ENCODE measurements around the gene OR10H2.
"Not testable (repeated sequence)": the region's sequence is repeated elsewhere in the genome, so short reads cannot be mapped to it uniquely, and the experiment has no call there.

Gene OR10H2

DNA sequence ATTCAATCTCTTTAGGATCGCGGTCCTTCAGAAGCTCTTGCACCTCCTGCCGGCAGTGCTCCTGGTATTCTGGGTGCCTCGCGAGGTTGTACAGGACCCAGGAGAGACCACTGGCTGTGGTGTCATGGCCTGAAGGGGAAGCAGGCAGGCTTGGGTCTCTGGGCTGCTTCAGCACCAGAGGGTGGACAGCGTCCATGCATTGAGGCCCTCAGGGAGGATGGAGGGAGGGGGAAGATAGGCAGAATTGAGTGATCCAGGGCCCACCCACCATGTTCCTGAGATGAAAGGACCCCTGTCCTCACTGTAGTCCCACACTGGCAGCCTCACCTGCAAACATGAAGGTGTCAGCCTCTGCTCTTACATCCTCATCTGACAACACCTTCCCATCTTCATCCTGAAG, 41.8 kb downstream of the OR10H2 start:
- no peak for DNase-seq (ENCODE audit: low spot score)

DNA sequence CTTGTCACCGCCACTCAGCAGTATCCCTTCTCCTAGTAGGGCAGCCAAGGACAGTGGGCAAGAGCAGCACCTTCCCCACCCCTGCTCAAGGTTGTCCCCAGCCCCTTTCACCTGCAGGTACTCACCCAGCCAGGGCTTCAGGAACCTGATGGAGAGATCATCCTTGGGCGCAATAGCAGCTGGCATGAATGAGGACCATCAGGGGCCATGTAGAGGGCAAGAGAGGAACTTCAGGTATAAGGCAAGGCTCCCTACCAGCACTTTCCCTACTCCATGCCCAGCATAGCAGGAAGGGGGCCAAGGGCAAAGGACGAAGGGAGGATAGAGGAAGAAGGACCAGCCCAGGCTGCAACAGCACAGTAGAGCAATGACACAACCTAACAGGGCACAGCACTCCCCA, 46.3 kb downstream of the OR10H2 start:
- not testable (repeated sequence) for DNase-seq (ENCODE audit: low spot score)

DNA sequence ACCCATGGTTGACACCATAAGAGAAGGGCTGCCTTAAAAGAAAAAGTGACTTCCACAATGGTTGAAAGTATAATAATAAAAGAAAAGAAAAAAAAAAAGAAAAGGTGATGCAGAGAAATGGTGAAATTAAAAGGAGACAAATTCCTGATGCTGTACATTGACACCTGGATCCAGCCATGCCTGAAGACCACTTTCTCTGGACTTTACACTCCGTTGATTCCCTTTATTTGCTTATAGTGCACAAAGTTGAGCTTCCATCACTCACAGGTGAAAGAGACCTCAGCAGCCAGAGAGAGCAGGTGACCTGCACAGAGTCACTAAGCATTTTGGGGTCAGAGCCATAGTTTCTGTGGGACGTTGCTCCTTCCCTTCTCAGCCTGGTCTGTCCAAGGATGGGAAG, 47.4 kb downstream of the OR10H2 start:
- DNase-seq (ENCODE audit: low spot score) = no peak

GRCh38 chr19:15776264-15776663, 48.4 kb downstream of the OR10H2 start:
- no peak for DNase-seq (ENCODE audit: low spot score)

GRCh38 chr19:15776991-15777970, 49.5 kb downstream of the OR10H2 start:
- DNase-seq (ENCODE audit: low spot score) = no peak
